Caco-2 (cell line): Measurements from ENCODE around the gene MCAM. TPM values are rescaled to one million over a fixed set of nuclear protein-coding genes. Genes with fewer than 3 reads are reported as not detected.

Source experiments
- BruUV-seq: library from RNA; stranded (reverse); fragments of 400-500 nt; replicated peaks from 2 replicates; lab custom pipeline; 2021; lab: Mats Ljungman, UMichigan
- CTCF ChIA-PET: fragments of 300-600 bp; sonication (Branson Sonifier 250); formaldehyde crosslinking; loops from one replicate; lab custom pipeline; 2022; ENCODE audit warnings: antibody characterized with exemption; lab: Charles Lee
- POLR2A ChIA-PET: fragments of 300-600 bp; sonication (Branson Sonifier 250); formaldehyde crosslinking; loops from one replicate; lab custom pipeline; 2022; ENCODE audit warnings: antibody characterized with exemption; lab: Charles Lee
- DNase-seq, 2 experiments: peaks; one replicate each; pipeline versions ENCODE4 v3.0.0 to v3.0.0-alpha.2; 2020 to 2022
- H3K27me3 ChIP-seq: replicated peaks from 2 replicates; pipeline ENCODE4 v1.6.0; 2011; ENCODE audit warnings: low read length; ENCODE audit not compliant: control insufficient read depth, insufficient read depth
- H3K36me3 ChIP-seq: 2 replicates; pipeline ENCODE4 v1.5.1; 2011; ENCODE audit warnings: low read length; ENCODE audit not compliant: control insufficient read depth, insufficient read depth
- H3K4me1 ChIP-seq: fragments of 250-450 bp; sonication (Bioruptor Pico); 2 replicates; pipeline ENCODE4 v1.5.1; 2020; ENCODE audit warnings: mild to moderate bottlenecking
- H3K4me3 ChIP-seq: 2 replicates; pipeline ENCODE4 v1.5.1; 2011; ENCODE audit warnings: low read depth, mild to moderate bottlenecking, control low read depth, low read length
- H3K9me3 ChIP-seq: fragments of 250-450 bp; sonication (Bioruptor Pico); 2 replicates; pipeline ENCODE4 v1.5.1; 2020; ENCODE audit warnings: mild to moderate bottlenecking, moderate library complexity
- H3K27ac Mint-ChIP-seq: one replicate; pipeline ENCODE4 v1.8.0; 2022; ENCODE audit warnings: mixed read lengths; ENCODE audit not compliant: unreplicated experiment
- H3K27me3 Mint-ChIP-seq: one replicate; pipeline ENCODE4 v1.8.0; 2022; ENCODE audit warnings: mixed read lengths; ENCODE audit not compliant: insufficient read depth, unreplicated experiment
- H3K36me3 Mint-ChIP-seq: one replicate; pipeline ENCODE4 v1.8.0; 2022; ENCODE audit warnings: mild to moderate bottlenecking, mixed read lengths; ENCODE audit not compliant: insufficient read depth, unreplicated experiment
- H3K4me1 Mint-ChIP-seq: one replicate; pipeline ENCODE4 v1.8.0; 2022; ENCODE audit warnings: low read depth, mixed read lengths; ENCODE audit not compliant: unreplicated experiment
- H3K4me3 Mint-ChIP-seq: one replicate; pipeline ENCODE4 v1.8.0; 2022; ENCODE audit warnings: mild to moderate bottlenecking, moderate library complexity, mixed read lengths; ENCODE audit not compliant: unreplicated experiment
- H3K9me3 Mint-ChIP-seq: one replicate; pipeline ENCODE4 v1.8.0; 2022; ENCODE audit warnings: mixed read lengths; ENCODE audit not compliant: unreplicated experiment
- intact Hi-C: fragments of 100-400 bp; cut with micrococcal nuclease; formaldehyde crosslinking; loops from one replicate; pipeline ENCODE4 v1.10.0; 2022; ENCODE audit not compliant: unreplicated experiment
- total RNA-seq: library from RNA; stranded (reverse); gene quantifications from 2 replicates; pipeline ENCODE4 v1.2.3, GENCODE V29; 2022
- TF ChIP-seq, protein P1 (sequence below), 2 experiments: fragments of 200-600 bp in 1 of 2; IDR thresholded peaks; 1 replicate in 1 of 2; 2 replicates in 1 of 2; pipeline versions ENCODE4 v1.5.1 to v1.8.0; 2011 to 2022; ENCODE audit warnings: antibody characterized with exemption in 1 of 2, control low read depth in 1 of 2, inconsistent platforms in 1 of 2, low read depth in 1 of 2, low read length in 1 of 2, mild to moderate bottlenecking in 1 of 2, moderate library complexity in 1 of 2; ENCODE audit not compliant: insufficient read depth in 1 of 2, severe bottlenecking in 1 of 2, unreplicated experiment in 1 of 2

Gene MCAM
- total RNA-seq, 1 experiment from 2014 or later, result 9.8 TPM

DNA sequence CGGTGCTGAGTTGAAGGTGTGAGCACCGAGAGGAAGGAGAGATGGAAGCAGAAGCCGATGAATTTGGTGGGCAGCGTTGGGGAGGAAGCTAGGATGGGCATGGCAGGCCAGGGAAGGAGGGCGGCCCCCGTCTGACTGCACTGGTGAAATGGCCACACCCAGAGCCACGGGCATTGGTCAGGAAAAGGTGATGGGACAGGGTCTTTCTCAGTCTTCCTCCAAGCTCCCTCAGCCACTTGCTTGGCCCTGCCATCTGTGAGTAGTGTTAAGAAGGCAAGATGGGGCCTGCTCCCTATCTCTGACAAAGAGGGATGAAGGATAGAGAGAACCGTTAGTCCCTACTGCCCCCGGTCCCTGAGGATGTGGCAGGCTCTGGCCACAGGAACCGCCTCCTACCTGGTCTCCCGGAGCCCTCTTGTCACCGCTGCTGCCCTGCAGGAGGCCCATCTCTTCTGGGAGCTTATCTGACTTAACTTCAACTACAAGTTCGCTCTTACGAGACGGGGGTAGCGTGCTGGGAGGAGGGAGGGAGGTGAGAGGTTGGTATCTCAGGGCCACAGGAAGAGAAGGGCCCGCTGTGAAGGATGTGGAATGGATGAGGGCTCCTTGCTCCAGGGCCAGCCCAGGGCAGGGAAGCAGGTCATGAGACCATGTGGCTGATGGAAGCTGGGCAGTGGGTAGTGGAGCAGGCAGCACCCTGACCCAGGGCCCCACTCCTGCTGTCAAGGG lies 6.8 kb downstream of the MCAM start:
- H3K4me1 ChIP-seq, result 0 out of 2 replicates have a peak, but pooled peaks cover 4% of the 10 kb centered on the region
- H3K36me3 ChIP-seq, result 0 out of 2 replicates have a peak, but pooled peaks cover 2% of the 10 kb centered on the region
- POLR2A ChIA-PET, result interaction anchor here (0.7 kb wide), 2 partner anchors 24 to 25 kb away, joined by 3 read pairs; partner anchors contain the start of gene RNF26
- no peak overlapping the region for H3K27ac Mint-ChIP-seq
- H3K9me3 ChIP-seq, result no peaks in the 10 kb centered on the region
- H3K9me3 Mint-ChIP-seq, result no peaks in the 10 kb centered on the region
- peaks cover 41% of the 10 kb centered on the region for H3K36me3 Mint-ChIP-seq
- DNase-seq, result no peak
- peaks cover 5% of the 10 kb centered on the region for H3K27me3 Mint-ChIP-seq
- H3K4me3 Mint-ChIP-seq, result no peak overlapping the region
- H3K4me1 Mint-ChIP-seq, result no peaks in the 10 kb centered on the region
- H3K27me3 ChIP-seq, result peaks cover 1% of the 10 kb centered on the region; the same call in 1 of the 2 replicates
- intact Hi-C loops, result loop anchor here (10.0 kb wide), 1 partner anchor 105 kb away; the partner anchor contains the start of gene CBL
- TF ChIP-seq, protein P1, sequence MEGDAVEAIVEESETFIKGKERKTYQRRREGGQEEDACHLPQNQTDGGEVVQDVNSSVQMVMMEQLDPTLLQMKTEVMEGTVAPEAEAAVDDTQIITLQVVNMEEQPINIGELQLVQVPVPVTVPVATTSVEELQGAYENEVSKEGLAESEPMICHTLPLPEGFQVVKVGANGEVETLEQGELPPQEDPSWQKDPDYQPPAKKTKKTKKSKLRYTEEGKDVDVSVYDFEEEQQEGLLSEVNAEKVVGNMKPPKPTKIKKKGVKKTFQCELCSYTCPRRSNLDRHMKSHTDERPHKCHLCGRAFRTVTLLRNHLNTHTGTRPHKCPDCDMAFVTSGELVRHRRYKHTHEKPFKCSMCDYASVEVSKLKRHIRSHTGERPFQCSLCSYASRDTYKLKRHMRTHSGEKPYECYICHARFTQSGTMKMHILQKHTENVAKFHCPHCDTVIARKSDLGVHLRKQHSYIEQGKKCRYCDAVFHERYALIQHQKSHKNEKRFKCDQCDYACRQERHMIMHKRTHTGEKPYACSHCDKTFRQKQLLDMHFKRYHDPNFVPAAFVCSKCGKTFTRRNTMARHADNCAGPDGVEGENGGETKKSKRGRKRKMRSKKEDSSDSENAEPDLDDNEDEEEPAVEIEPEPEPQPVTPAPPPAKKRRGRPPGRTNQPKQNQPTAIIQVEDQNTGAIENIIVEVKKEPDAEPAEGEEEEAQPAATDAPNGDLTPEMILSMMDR (IDR thresholded peaks at IDR 0.05; ENCODE audit: insufficient read depth in 1 of 2, low read depth in 1 of 2, low read length in 1 of 2, severe bottlenecking in 1 of 2, unreplicated experiment in 1 of 2), result no peak
- no peak overlapping the region for H3K4me3 ChIP-seq
- no TSS peak for BruUV-seq
- CTCF ChIA-PET, result interaction anchor here (0.6 to 1.1 kb wide), 4 partner anchors 12 to 71 kb away, joined by 3 to 4 read pairs (median 4); partner anchors contain the start of gene USP2

GRCh38 chr11:119309411-119309810 lies 7.5 kb downstream of the MCAM start:
- TF ChIP-seq, protein P1 (IDR thresholded peaks at IDR 0.05; ENCODE audit: insufficient read depth in 1 of 2, low read depth in 1 of 2, low read length in 1 of 2, severe bottlenecking in 1 of 2, unreplicated experiment in 1 of 2), result no peak
- Mint-ChIP-seq H3K4me3 (no peak overlapping the region), H3K4me1 (no peaks in the 10 kb centered on the region), H3K36me3 (peaks cover 48% of the 10 kb centered on the region), H3K27ac (no peak overlapping the region), H3K9me3 (no peaks in the 10 kb centered on the region), H3K27me3 (peaks cover 3% of the 10 kb centered on the region)
- intact Hi-C loops, result no loop called here
- Histone ChIP-seq H3K36me3 (0 out of 2 replicates have a peak, but pooled peaks cover 2% of the 10 kb centered on the region), H3K27me3 (no peaks in the 10 kb centered on the region), H3K4me1 (no peaks in the 10 kb centered on the region), H3K4me3 (no peak overlapping the region), H3K9me3 (no peaks in the 10 kb centered on the region)
- POLR2A ChIA-PET, result no interaction called here
- no peak for DNase-seq
- BruUV-seq, result no TSS peak
- CTCF ChIA-PET, result interaction anchor here (0.6 to 1.1 kb wide), 4 partner anchors 13 to 72 kb away, joined by 3 to 4 read pairs (median 4); partner anchors contain the start of gene USP2

- Mint-ChIP-seq H3K9me3 (no peaks in the 10 kb centered on the region), H3K27me3 (no peaks in the 10 kb centered on the region), H3K36me3 (peaks cover 63% of the 10 kb centered on the region), H3K4me3 (no peak overlapping the region), H3K27ac (no peak overlapping the region), H3K4me1 (no peaks in the 10 kb centered on the region)
- CTCF ChIA-PET, result interaction anchor here (0.6 to 2.5 kb wide), 5 partner anchors 8 to 101 kb away, joined by 4 to 14 read pairs (median 6); partner anchors contain the start of gene USP2
- Histone ChIP-seq H3K9me3 (no peaks in the 10 kb centered on the region), H3K27me3 (no peaks in the 10 kb centered on the region), H3K4me1 (no peaks in the 10 kb centered on the region), H3K4me3 (no peak overlapping the region), H3K36me3 (0 out of 2 replicates have a peak, but pooled peaks cover 5% of the 10 kb centered on the region)
- intact Hi-C loops, result no loop called here
- DNase-seq, result no peak
- POLR2A ChIA-PET, result interaction anchor here (0.6 kb wide), 1 partner anchor 517 kb away, joined by 3 read pairs; the partner anchor contains the start of gene DDX6
- no TSS peak for BruUV-seq
- TF ChIP-seq, protein P1 (IDR thresholded peaks at IDR 0.05; ENCODE audit: insufficient read depth in 1 of 2, low read depth in 1 of 2, low read length in 1 of 2, severe bottlenecking in 1 of 2, unreplicated experiment in 1 of 2), result no peak
Measured at GRCh38 chr11:119307974-119308373, 9.0 kb downstream of the MCAM start.
